ENCODE data around the gene SCN3B.
"Not testable (repeated sequence)": the region's sequence is repeated elsewhere in the genome, so short reads cannot be mapped to it uniquely, and the experiment has no call there.

SCN3B gene, protein sequence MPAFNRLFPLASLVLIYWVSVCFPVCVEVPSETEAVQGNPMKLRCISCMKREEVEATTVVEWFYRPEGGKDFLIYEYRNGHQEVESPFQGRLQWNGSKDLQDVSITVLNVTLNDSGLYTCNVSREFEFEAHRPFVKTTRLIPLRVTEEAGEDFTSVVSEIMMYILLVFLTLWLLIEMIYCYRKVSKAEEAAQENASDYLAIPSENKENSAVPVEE

DNA sequence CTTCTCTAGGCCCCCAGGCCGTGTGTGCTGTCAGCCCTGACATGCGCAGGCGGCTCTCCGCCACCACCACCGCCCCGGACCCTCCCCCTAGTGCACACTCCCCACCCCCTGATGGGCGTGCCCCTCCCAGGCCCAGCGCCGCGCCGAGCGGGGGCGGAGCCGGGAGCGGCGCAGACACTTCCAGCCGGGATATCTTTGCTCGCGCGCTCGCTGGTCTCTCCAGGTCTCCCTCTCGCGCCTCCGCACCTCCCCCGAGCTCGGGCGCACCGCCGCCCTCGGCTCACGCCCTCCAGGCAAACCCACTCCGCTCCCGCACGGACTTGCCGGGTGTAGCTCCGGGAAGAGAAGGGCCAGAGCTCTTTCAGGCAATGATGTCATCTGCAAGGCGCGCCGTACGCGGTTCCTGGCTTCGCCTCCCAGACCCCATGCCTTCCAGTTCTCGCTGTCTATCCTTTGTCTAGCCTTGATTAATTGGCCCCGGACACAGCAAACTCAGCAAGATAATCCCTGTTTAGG is at the start of gene SCN3B:
Gene SCN3B, minus strand, starts transcription at position 59 of the 516 bp plus-strand sequence. CDS start 823 bp downstream, outside the sequence.
- DNase-seq (ENCODE audit: low read depth): no peak

DNA sequence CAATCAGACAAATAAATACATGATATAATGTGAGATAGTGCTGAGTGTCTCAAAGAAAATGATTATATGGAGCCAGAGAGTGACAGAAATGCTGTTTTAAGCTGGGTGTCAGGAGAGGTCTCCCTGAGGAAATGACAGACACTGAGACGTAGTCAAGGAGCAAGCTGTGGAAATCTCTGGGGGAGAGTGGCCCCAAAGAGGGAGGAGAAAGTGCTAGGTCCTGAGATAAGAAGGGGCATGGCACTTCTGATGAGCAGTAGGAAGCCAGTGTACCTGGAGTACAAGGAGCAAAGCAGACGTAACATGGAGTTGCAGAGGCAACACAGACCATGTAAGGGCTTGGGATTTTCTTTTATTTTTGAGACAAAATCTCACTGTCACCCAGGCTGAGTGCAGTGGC is 48.3 kb upstream of the SCN3B start:
- no peak for DNase-seq (ENCODE audit: low read depth)

DNA sequence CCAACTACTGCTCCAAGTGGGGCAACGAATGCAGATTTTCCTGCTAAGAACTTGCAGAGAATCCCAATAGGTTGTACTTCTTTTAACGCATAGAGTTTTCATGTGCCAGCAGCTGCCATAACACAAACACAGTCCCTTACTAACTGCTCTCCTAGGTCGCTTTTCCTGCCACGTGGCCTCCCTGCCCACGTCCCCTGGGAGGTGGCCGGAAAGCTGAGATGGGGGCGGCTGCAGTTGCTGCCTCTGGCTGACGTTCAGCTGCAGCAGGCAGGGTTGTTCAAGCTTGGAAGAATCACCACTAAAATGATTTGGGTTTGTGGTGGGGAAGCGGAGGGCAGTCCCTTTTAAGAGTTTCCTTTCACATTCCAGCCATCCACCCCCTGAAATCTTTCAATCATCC is 47.7 kb upstream of the SCN3B start:
- no peak for DNase-seq (ENCODE audit: low read depth)

DNA sequence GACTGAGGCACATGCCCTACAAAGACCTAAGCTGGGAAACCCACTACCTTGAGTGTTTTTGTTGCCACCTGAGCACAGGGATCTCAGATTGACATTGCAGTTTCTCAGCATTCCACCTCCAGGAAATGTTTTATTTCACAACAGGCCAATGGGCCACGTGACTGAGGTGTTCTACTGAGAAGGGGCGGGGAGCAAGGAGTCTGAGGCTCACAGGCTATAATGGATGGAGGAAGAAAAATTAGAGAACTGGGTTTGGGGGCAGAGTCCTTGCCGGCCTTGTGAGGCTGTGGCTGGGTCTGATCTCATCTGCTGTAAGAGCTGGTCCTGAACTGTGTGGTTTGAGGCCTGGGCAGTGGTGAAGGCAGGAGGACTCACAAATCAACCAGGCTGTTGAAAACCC is 46.3 kb upstream of the SCN3B start:
- no peak for DNase-seq (ENCODE audit: low read depth)

DNA sequence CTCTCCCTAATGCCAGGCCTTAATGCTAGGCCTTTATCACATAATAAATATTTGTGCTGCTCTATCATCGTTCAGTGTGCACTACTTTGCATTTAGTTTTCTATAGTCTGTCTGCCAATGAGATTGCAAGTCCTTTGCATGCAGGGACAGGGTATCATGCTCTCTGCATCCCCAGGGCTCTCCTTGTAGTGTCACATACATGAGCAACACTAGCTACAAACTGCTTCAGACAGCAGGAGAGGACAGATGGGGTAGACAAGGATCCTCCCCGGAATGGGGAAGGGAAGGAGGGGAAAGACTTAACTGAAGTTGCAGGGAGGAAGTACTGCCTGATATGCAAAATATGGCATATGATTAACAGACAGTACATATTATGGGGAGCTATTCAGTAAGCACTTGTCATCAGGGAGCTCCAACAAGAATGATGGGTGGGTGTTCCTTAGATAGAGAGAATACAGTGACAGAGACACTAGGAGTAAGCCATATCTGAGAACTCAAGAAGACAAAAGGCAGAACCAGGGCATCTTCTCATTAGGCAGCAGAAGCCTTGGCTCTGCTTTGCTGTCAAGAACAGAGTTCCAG is 44.2 kb upstream of the SCN3B start:
- no peak for DNase-seq (ENCODE audit: low read depth)

DNA sequence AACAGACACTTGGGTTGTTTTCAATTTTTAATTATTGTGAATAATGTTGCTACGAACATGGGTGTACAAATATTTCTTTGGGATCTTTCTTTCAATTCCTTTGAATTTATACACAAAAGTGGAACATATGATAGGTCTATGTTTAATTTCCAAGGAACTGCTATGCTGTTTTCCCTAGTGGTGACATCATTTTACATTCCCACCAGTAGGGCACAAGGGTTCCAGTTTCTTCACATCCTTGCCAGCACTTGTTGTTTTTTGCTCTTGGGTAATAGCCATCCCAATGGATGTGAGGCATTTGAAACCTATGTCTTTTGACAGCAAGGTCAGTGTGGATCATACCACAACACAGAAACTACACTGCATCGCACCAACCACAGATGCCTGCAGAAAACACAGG is 41.8 kb upstream of the SCN3B start:
- DNase-seq (ENCODE audit: low read depth): no peak

DNA sequence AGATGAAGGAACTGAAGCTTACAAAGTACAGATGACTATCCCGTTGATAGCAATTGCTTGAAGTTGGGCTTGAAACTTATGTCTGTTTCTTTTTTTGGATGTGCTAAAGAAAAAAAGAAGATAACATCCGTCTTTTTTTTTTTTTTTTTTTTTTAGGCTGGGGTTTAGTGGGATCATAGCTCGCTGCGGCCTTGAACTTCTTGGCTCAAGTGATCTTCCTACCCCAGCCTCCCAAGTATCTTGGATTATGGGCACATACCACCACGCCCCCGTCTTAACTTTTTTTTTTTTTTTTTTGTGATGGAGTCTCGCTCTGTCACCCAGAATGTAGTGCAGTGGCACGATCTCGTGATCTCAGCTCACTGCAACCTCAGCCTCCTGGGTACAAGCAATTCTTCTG is 40.8 kb upstream of the SCN3B start:
- no peak for DNase-seq (ENCODE audit: low read depth)

DNA sequence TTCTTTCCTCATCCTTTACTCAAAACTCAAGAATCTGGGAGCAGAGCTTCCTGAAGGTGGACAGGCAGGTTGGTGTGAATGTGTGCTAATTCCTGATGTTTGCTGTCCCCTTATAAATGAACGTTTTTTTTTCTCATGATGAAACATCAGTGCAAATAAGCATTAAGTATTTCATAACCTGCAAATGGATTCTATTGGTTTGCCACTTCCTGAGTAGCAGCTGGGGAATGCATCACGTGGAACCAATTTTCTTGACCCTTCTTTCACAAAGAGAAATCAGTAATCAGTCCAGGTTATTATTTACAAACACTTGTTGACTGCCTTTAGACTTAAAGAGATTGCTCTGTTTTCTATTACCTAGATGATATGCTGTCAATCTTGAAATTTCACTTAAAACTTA is 40.1 kb upstream of the SCN3B start:
- no peak for DNase-seq (ENCODE audit: low read depth)

DNA sequence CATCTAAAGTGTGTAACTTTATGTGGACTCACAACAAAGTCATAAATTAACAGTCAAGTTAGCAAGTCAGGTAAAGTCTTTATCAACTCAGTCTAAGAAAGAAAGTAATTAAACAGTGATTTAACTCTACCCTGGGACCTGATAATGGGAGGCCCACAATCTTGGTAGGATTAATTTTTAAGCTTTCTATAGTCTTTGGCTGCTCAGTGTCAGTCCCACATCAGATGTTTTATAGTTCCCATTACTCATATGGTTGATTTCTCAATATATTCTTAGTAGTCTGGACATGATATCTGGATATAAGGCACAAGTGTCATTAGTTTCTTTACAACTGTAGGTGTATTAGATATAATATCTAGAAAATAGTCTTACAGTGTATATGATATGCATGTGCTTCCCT is 38.5 kb upstream of the SCN3B start:
- DNase-seq (ENCODE audit: low read depth): no peak

DNA sequence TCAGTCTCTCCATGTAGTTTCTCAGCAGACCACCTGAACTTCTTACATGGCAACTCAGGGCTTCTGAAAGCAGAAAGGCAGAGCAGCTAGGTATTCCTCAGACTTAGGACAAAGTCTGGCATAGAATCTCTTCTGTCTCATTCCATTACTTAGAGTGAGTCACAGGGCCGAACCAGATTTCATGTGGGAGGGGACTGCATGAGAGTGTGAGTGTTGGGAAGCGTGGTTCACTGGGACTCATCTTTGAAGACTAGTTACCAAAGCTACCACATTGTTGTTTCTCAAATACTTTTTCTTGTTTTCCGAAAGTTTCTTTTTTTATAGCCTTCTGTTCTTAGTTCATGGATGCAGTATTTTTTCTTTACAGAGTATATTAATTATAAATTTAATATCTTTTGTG is 36.1 kb upstream of the SCN3B start:
- DNase-seq (ENCODE audit: low read depth): no peak

DNA sequence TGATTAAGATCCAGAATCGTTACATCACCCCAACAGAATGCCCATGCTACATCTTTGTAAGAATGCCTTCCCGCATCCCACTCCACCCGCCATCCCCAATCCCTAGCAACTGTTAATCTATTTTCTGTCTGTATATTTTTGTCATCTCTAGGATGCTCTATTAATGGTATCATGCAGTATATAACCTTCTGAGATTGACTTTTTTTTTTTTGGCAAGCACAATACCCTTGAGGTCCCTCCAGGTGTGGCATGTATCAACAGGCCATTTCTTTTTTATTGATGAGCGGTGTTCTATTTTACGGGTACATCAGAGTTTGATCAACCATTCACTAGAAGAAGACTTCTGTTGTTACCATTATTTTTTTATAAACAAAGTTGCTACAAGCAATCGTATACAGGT is 30.2 kb upstream of the SCN3B start:
- no peak for DNase-seq (ENCODE audit: low read depth)

DNA sequence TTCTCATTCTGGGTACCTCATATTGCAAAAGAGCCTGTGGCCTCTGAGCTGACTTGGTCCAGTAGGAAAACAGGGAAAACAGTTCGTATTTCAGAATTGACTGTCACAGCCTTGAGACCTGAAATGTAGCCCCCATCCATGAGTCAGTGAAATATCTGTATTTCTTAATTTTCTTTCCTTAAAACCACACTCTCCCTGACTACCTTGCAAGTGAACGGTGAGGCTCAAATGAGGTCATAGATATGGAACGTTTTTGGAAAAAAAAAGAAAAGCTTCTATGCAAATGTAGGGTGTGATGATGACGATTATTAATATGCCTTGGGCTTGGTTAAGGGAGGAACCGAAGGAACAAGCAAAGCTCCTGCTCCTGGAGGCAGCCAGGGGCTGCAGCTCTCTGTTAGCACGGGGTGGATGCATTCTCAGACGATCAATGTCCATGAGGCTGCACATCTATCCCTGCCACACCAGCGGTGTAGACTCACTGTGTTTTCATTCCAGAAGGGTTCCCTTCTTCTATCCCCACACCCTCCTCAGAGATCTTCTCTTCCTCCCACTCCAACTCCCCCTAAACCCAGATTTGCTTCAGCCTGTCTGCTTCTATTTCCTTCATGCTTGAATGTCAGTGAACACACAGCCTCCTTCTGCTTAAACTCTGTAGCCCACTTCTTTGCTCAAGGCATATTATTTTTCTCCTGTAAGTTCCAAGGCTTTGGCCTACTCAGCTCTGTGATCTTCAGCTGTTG is 29.2 kb upstream of the SCN3B start:
- no peak for DNase-seq (ENCODE audit: low read depth)

DNA sequence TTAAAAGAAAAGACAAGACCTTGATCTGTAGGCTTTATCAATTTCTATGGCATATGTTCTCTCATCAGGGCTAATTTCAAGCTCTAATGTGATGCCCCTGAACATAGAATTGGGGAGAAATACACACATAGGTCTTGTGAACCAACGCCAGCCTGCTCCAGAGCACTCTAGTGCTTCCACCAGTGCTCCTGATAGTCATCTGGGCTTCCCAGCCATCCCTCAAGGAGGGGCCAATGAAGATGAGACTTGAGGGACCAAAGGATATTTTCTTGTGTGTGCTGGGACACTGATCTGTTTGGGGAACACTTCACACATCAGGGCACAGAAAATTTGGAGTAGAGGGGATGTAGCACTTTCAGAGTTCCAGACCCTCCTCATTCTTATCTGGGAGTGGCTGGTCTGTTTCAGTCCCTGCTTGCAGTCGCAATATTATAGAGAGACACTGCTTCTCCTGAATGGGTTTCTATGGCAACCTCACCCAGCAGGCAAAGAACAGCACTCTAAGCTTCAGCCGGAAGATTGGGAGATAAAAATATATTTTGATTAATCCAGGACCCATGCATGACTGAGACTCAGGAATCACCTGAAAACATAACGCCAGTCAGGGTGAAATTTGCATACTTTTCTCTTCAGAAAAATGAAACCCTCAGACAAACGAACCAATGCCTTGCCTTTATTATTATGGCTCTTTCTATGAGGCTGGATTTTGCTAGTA is 28.4 kb upstream of the SCN3B start:
- no peak for DNase-seq (ENCODE audit: low read depth)

DNA sequence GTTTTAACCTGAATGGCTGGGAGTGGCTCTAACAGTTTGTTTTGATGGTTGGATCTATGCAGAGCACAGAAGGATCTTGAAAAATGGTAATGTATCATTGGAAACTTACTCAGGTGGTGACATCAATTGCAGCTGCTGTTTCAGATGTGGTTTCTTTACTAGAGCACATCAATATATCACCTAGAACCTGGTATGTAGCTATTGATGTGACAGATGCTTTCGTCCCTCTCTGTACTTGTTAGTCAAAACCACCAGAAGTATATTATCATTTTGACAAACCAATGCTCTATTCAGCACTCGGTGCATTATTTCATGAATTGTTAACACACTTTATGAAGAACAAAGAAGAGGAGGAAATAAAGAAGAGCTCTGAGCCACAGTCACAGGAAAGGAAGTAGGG is 26.6 kb upstream of the SCN3B start:
- no peak for DNase-seq (ENCODE audit: low read depth)

DNA sequence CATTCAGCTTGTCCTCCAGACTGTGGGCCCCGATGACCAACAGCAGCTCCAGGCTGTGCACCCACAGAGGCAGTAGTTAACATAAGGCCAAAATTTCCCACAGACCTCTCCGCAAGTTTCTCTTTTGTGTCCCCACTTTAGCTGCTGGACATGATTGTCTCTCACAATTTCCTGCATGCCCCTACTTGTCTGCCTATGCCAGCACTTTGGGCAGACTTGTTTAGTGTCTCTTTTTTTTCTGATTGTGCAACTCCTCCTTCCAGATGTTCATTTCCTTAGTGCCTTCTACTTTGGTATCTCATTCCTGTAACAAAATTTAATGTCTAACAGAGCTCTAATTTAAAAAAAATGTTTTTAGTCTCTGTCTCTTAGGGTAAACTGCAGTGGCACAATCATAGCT is 23.8 kb upstream of the SCN3B start:
- DNase-seq (ENCODE audit: low read depth): no peak

DNA sequence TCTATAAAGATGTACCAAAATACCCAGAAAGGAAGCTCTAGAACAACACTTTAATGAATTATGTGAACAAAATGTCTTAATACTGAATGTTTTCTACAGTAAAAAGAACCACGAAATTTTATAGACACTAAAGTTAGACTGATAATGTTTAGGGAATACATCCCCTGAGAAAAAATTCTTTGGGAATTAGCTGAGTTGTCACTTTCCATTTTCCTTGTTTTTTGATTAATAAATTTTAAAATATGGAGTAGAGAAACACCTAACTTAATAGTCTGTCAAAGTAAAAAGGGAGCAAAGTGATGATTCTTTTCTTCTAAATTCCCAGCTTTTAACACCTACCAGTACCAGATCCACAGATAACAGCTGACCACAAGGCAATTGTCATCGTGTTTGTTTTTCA is 23.1 kb upstream of the SCN3B start:
- no peak for DNase-seq (ENCODE audit: low read depth)

DNA sequence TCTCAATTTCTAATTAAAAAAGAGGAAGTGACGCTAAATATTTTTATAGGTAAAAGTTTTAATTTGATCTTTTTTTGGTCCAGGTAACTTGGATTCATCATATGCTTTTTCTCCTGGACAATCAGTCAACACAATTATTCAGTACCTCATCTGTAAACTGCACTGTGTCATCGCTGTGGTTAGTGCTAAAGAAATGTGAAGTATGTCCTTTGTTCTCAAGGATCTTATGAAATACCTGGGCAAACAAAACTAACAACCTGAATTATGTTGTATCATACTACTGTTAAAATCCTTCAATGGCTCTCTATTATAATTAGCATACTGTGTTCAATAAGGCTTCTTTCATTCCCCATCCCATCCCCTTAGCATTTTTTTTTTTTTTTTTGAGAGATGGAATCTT is 19.9 kb upstream of the SCN3B start:
- DNase-seq (ENCODE audit: low read depth): no peak

DNA sequence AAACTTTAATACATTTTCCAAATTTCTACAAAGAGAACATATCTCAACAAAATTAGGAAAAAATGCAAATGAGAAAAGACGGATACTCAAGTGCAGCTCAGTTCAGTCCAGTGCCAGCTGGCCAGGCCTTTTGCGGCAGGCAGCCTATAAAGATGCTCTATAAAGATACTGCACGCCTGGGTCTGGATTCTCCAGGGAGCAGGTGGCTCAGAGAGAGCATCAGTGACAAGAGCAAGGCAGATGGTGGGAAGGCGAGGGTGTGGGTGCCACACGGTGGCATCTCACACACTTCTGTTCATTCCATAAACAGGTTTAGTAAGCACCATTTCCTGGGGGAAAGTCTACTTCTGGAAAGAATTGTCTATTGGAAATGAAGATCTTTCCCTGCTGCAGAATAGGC is 18.1 kb upstream of the SCN3B start:
- no peak for DNase-seq (ENCODE audit: low read depth)

DNA sequence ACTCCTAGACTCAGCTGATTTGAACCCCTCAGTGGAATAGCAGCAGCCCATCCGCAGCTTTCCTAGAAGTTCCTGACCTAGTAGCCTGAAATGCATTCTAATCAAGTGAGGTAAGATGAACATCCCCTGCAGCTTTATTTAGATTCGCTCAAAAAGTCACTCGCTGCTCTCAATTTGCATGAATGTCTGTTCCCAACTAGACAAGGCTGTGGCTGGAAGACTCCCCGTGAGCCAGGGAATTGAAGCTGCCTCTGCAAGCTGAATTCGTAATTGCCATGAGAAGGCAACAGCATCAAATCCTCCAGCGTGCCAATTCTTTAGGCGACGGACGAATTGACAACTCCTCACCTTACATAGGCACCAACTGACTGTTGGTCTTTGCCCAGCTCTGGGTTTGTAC is 17.1 kb upstream of the SCN3B start:
- DNase-seq (ENCODE audit: low read depth): no peak

DNA sequence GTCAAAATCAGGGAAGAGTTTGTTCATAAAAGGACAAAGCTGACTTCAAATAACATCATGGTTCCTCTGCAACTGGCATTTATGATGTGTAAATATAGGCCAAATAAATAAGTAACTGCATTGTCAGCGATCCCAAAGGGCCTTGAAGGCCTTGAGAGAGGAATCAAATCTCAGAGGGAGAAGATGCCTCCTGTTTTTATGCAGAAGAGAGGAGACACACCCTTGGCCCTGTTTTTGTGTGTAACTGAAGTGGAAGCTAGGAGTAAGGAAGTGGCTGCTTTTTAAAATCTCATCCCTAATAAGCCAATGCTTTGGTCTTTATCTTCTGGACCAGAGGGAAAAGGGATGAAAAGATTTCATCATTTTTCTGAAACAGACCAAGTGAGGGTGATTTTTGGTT is 15.7 kb upstream of the SCN3B start:
- DNase-seq (ENCODE audit: low read depth): no peak

DNA sequence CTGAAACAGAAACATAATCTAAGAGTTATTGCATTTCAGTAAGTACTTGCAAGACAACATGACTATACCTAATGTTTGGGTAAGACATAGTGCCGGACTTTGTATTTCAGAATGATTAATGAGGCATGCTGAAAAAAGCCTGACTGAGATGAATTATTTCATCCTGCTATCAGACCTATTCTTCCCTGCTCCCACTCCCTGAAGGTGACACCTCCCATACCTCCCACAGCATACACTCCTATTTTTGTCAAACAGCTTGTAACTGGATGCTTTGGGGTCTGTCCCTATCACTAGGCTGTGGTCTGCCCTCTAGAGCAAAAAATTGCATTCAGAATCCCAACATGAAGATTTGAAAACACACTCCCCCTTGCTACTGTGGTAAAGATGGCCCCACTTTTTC is 10.9 kb upstream of the SCN3B start:
- DNase-seq (ENCODE audit: low read depth): no peak

DNA sequence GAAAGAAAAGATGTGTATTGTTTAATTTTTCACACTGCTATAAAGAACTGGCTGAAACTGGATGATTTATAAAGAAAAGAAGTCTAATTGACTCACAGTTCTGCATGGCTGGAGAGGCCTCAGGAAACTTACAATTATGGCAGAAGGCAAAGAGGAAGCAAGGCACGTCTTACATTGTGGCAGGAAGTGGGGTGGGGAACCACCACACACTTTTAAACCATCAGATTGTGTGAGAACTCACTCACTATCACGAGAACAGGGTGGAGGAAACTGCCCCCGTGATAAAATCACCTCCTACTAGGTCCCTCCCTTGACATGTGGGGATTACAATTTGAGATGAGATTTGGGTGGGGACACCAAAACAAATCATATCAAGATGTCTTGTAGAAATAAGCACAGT is 5.5 kb upstream of the SCN3B start:
- DNase-seq (ENCODE audit: low read depth): not testable (repeated sequence)

DNA sequence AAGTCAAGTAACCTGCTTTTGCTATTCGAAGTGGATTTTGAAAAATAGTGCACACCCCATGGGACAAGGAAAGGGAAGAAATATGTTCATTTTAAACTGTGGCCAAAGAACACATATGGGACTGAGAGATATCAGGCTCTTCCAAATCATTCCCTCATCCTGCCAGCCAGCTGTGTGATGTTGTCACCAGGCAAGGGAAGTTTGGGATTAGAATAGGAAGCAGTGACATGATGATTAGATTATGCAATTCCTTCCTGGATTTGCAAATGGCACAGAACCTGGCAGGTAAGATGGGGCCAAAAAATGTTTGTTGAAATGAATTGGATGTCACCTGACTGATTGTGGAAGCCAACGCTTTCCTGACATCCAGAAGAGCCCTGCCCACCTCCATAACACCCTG is 4.9 kb upstream of the SCN3B start:
- no peak for DNase-seq (ENCODE audit: low read depth)

All from stimulated activated CD8-positive, alpha-beta memory T cell treated with anti-CD3 and anti-CD28 coated beads, Interleukin-15, amount 100 ng/mL, for 1 hour (primary cell).